Fibroblast of lung (primary cell): ENCODE results near the gene LINGO3. TPM values are rescaled to one million over a fixed set of nuclear protein-coding genes. Genes with fewer than 3 reads are reported as not detected.

Experiments used
- DNase-seq, 2 donors: peaks; one replicate each; pipeline versions ENCODE4 v3.0.0 to v3.0.0-alpha.2; 2010; ENCODE audit warnings: low read depth in 2 of 2
- H2AFZ ChIP-seq: 2 replicates; pipeline ENCODE4 v1.5.1; 2012; ENCODE audit warnings: low read length, control low read depth, inconsistent platforms
- H3K27ac ChIP-seq: 2 replicates; pipeline ENCODE4 v1.5.1; 2011; ENCODE audit warnings: low read length, control low read depth; ENCODE audit not compliant: insufficient read depth
- H3K27me3 ChIP-seq: 2 replicates; pipeline ENCODE4 v1.5.1; 2011; ENCODE audit warnings: mild to moderate bottlenecking, low read length; ENCODE audit not compliant: control insufficient read depth, insufficient read depth
- H3K36me3 ChIP-seq: 2 replicates; pipeline ENCODE4 v1.5.1; 2011; ENCODE audit warnings: low read length; ENCODE audit not compliant: control insufficient read depth, insufficient read depth
- H3K4me1 ChIP-seq: 2 replicates; pipeline ENCODE4 v1.5.1; 2011; ENCODE audit warnings: low read length; ENCODE audit not compliant: control insufficient read depth, insufficient read depth; ENCODE audit errors: extremely low read depth
- H3K4me2 ChIP-seq: 2 replicates; pipeline ENCODE4 v1.5.1; 2011; ENCODE audit warnings: low read length, control low read depth; ENCODE audit not compliant: insufficient read depth; ENCODE audit errors: extremely low read depth
- H3K4me3 ChIP-seq, 4 experiments: fragments of 200-600 bp in 1 of 4; sonication (generic) in 1 of 4; replicated peaks in 1 of 4; 2 replicates each; pipeline ENCODE4 v1.5.1; 2011 to 2016; ENCODE audit warnings: low read length in 4 of 4, low read depth in 3 of 4, mild to moderate bottlenecking in 3 of 4, control low read depth in 2 of 4, inconsistent platforms in 1 of 4, mixed read lengths in 1 of 4; ENCODE audit not compliant: insufficient read depth in 1 of 4; ENCODE audit errors: control extremely low read depth in 1 of 4
- H3K79me2 ChIP-seq: 2 replicates; pipeline ENCODE4 v1.5.1; 2012; ENCODE audit warnings: mild to moderate bottlenecking, low read length, inconsistent platforms; ENCODE audit not compliant: control insufficient read depth, insufficient read depth
- H3K9ac ChIP-seq: 2 replicates; pipeline ENCODE4 v1.5.1; 2011; ENCODE audit warnings: mild to moderate bottlenecking, low read length, control low read depth; ENCODE audit not compliant: insufficient read depth
- H3K9me3 ChIP-seq: 2 replicates; pipeline ENCODE4 v1.5.1; 2012; ENCODE audit warnings: low read depth, low read length; ENCODE audit not compliant: control insufficient read depth, insufficient read depth
- H4K20me1 ChIP-seq: 2 replicates; pipeline ENCODE4 v1.5.1; 2011; ENCODE audit warnings: low read length; ENCODE audit not compliant: control insufficient read depth, insufficient read depth; ENCODE audit errors: extremely low read depth
- CTCF ChIP-seq, 2 donors: IDR thresholded peaks in 1 of 2; conservative IDR thresholded peaks in 1 of 2; 1 replicate in 1 of 2; 2 replicates in 1 of 2; pipeline ENCODE4 v1.5.1; 2011 to 2012; ENCODE audit warnings: low read length in 2 of 2, control low read depth in 1 of 2, inconsistent platforms in 1 of 2, low read depth in 1 of 2, mild to moderate bottlenecking in 1 of 2
- EZH2 ChIP-seq: IDR thresholded peaks from 2 replicates; pipeline ENCODE4 v1.5.1; 2012; ENCODE audit warnings: low read length, control low read depth, mild to moderate bottlenecking; ENCODE audit errors: missing control alignments
- polyA plus RNA-seq, 2 donors: library from polyadenylated mRNA; depleted of rRNA in 1 of 2; stranded (reverse) in 1 of 2; unstranded in 1 of 2; fragments of >200 nt; gene quantifications; 2 replicates each; pipeline ENCODE4 v1.2.1, GENCODE V29; 2011 to 2012; ENCODE audit warnings: missing spikeins in 1 of 2
- total RNA-seq: library from RNA; depleted of rRNA; stranded (reverse); fragments of >200 nt; gene quantifications from 2 replicates; pipeline ENCODE4 v1.2.1, GENCODE V29; 2014

The LINGO3 gene
- total and polyA plus RNA-seq, 2 donors (not counting 1 experiment from before 2014, with no cell fraction given): not detected

DNA sequence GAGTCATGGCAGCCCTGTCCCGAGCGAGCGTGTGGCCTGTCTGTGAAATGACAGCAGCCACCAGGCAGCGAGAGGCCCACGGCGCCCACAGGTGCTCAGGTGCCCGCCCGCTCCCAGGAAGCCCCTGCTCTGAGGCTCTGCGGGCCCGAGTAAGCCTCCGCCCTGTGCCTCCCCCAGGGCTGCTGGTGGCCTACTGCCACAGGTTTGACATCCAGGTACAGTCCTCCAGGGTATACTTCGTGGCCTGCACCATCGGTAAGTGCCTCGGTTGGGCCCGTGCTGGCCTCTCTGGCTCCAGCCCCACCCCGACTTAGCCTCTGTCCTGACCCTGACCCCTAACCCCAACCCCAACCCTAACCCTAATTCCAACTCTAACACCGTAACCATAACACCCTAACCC, 37.1 kb upstream of the LINGO3 start:
- no peak overlapping the region for H3K9ac ChIP-seq
- no peak overlapping the region for H2AFZ ChIP-seq
- no peak overlapping the region for H3K27ac ChIP-seq
- H3K36me3 ChIP-seq: peaks cover 14% of the 10 kb centered on the region
- H3K4me2 ChIP-seq: no peak overlapping the region
- H3K9me3 ChIP-seq: no peaks in the 10 kb centered on the region
- H3K4me1 ChIP-seq: no peaks in the 10 kb centered on the region
- H3K79me2 ChIP-seq: no peaks in the 10 kb centered on the region
- H3K4me3 ChIP-seq: no peak overlapping the region
- H3K27me3 ChIP-seq: no peaks in the 10 kb centered on the region
- no peaks in the 10 kb centered on the region for H4K20me1 ChIP-seq
- DNase-seq: no peak
- TF ChIP-seq EZH2: no peak
- TF ChIP-seq CTCF (conservative IDR thresholded peaks at IDR 0.05 in 1 of 2, IDR thresholded peaks at IDR 0.05 in 1 of 2; ENCODE audit: low read depth in 1 of 2, low read length in 2 of 2): no peak

DNA sequence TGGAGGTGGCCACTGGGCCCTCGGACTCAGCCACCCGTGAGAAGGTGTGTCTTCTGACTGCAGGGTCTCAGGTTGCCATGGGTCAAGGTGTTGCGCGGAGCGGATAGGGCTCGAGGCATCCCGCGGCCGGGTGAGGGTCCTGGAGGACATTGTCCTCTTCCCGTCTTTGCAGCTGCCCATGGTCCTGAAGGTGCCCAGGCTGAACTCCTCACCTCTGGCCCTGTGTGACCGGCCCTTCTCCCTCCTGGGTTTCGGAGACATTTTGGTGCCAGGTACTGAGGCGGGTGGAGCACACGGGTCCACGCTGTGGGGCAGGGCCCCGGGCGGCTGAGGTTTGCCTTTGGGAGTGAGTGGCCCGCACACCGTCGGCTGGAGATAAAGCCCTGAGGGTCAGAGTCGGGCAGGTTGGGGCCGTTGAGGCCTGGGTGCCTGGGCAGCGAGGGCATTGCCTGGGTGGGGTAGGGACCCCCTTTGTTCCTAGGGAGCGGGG, 36.5 kb upstream of the LINGO3 start:
- H3K36me3 ChIP-seq: peaks cover 14% of the 10 kb centered on the region
- H3K4me2 ChIP-seq: no peak overlapping the region
- no peaks in the 10 kb centered on the region for H3K9me3 ChIP-seq
- H3K9ac ChIP-seq: no peak overlapping the region
- no peaks in the 10 kb centered on the region for H3K27me3 ChIP-seq
- DNase-seq: no peak
- no peaks in the 10 kb centered on the region for H3K4me1 ChIP-seq
- H3K4me3 ChIP-seq: no peak overlapping the region
- no peaks in the 10 kb centered on the region for H3K79me2 ChIP-seq
- no peaks in the 10 kb centered on the region for H4K20me1 ChIP-seq
- H3K27ac ChIP-seq: no peak overlapping the region
- H2AFZ ChIP-seq: no peak overlapping the region
- TF ChIP-seq EZH2 (no peak), CTCF (conservative IDR thresholded peaks at IDR 0.05 in 1 of 2, IDR thresholded peaks at IDR 0.05 in 1 of 2; ENCODE audit: low read depth in 1 of 2, low read length in 2 of 2) (no peak)

DNA sequence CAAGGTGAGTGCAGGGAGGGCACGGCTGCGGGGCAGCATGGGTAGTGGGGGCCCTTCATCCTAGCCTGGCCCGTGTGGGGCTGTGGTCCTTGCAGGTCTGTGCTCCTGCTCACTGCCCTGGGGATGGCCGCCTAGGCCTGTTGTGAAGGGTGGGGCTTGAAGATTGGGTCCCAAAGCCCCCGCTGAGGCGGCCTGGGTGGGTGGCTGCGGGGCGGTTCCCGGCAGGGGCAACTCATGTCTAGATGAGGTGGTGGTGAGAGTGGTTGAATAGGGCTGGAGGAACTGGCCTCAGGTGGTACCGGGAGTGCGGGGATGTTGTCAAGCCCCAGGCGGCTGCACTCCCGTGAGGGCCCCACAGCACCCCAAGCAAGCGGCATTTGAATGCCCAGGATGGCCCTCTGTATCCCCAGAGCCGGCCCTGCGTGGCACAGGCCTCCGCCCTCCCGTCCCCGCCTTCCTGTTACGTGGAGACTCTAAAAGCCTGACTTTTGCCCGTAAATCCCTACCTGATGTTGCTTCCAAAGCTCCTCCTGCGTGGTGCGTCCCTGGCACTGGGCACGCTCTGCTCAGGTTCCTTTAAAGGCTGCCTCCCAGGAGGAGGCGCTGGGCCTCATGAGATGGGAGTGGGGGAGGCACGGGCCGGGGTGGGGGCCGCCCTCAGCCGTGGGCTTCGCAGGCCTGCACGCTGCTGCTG, 35.5 kb upstream of the LINGO3 start:
- Histone ChIP-seq H3K4me3 (no peak overlapping the region), H3K9ac (no peak overlapping the region), H3K4me1 (no peaks in the 10 kb centered on the region), H3K36me3 (peaks cover 14% of the 10 kb centered on the region), H3K27me3 (no peaks in the 10 kb centered on the region), H3K79me2 (no peaks in the 10 kb centered on the region), H4K20me1 (no peaks in the 10 kb centered on the region), H3K9me3 (no peaks in the 10 kb centered on the region), H2AFZ (no peak overlapping the region), H3K27ac (no peak overlapping the region), H3K4me2 (no peak overlapping the region)
- TF ChIP-seq EZH2 (no peak), CTCF (conservative IDR thresholded peaks at IDR 0.05 in 1 of 2, IDR thresholded peaks at IDR 0.05 in 1 of 2; ENCODE audit: low read depth in 1 of 2, low read length in 2 of 2) (no peak)
- no peak for DNase-seq
